8988T (cell line): ENCODE results near the gene PPM1E.
A peak's percentile ranks its signal among the peaks of the same experiment; 100 is the strongest.
"Not testable (repeated sequence)": the region's sequence is repeated elsewhere in the genome, so short reads cannot be mapped to it uniquely, and the experiment has no call there.

ENCODE experiments used
- DNase-seq: peaks from one replicate; pipeline ENCODE4 v3.0.0; 2011

Gene PPM1E

GRCh38 chr17:58755577-58756245, at the start of gene PPM1E:
Gene PPM1E, plus strand, starts transcription at chr17:58755854.
- DNase-seq: peak; percentile 52

DNA sequence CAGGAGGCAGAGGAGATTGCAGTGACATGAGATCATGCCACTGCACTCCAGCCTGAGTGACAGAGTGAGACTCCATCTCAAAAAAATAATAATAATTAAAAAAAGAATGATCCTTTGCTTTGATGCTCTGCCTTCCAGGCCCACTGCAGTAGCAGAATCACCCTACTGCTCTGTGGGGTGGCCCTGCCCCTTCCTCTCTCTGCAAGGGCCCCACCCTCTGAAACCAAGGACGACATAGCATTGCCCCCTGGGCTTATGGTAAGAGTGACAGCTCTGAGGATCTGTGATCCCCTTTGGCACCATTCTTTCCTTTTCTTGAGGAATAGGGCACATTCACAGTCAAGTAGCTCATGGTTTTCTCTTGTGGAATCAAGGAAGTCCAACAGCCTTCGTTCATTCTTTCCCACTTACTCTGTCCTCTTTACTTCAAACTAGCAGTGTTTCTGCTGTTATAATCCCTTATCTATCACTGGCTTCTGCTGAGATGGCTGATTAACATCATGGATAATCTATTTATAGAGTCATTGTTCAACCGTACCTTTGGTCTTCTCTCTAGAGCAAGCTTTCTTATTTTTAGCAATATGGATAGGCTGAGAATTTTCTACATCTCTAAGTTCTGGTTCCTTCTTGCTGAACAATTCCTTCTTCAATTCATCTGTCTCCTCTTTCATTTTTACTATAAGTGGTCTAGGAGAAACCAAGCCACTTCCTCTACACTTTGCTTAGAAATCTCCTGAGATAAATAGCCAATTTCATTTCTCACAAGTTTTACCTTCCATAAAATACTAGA, 49.1 kb upstream of the PPM1E start:
- no peak for DNase-seq

DNA sequence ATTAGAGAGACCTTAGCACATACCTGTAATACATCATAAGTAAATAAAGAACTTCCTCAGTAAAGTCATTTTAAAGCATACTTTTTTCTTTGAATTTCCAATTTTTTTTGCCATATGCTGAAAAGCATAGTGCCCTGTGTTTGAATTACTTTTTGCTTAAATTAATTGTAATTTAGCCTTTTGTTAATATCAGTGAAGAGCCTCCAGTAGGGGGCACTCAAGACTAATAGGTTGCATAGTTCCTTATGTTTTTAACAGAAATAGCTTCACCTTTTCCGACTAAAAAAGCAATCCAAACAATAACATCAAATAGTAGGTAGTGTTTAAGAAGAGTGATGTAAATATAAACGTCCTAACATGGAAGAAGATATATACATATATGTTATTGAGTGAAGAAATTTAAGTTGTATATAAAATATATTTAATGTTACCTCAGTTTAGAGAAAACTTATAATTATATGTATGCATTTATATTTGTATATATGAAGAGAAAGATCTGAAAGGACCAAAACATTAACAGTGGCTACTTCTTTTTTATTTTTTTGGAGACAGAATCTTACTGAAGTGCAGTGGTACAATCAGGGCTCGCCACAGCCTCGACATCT, 44.6 kb upstream of the PPM1E start:
- peak; percentile 8 for DNase-seq

GRCh38 chr17:58722274-58722673, 33.4 kb upstream of the PPM1E start:
- no peak for DNase-seq

- no peak for DNase-seq
These were observed 33.0 kb upstream of the PPM1E start for GRCh38 chr17:58722696-58723095.

DNA sequence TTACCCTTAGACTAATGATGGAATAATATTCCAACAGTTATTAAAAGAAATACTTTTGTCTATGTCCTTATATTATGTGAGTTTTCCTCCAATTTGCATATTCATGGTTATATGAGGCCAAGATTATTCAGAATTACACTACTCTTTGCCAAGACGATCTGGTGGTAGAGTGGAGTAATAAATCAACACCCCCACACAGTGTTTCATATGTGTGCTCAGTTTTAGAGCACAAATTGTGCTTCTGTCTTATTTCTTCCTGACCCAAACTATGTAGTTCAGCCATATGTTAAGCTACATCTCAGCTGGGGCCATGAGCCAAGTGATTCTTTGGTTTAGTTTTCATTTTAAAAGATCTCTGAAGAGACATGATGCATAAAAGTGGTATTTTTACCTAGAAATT, 26.9 kb upstream of the PPM1E start:
- no peak for DNase-seq

GRCh38 chr17:58730937-58731336, 24.7 kb upstream of the PPM1E start:
- DNase-seq: no peak

DNA sequence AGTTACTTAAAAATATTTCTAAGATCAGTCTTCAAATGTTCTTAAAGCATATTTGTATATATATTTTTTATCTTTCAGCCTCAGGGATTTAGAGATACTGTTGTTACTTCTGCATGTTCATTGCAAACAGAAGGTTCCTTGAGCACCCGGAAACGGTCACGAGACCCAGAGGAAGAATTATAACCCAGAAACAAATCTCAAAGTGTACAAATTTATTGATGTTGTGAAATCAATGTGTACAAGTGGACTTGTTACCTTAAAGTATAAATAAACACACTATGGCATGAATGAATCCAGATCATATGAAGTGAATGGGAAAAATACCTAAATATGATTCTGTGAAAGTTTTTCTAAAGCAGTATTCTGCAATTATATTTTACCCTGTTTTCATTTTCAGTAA, 21.6 kb upstream of the PPM1E start:
- no peak for DNase-seq

DNA sequence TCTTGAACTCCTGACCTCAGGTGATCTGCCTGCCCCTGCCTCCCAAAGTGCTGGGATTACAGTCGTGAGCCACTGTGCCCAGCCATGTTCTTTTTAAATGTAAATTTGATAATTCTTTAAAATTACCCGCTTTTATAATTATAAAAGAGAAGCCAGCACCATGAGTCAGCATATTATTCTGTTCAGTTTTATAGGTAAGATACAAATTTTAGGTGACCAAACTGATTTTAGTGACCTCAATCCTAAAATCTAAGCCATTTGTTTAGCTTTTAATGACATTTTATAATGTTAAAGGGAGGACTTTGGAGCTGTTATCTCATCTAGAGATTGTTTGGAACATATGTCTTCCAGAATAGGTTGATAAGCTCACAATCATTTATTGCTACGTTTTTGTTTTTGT, 20.8 kb upstream of the PPM1E start:
- no peak for DNase-seq

- no peak for DNase-seq
These were observed 14.5 kb upstream of the PPM1E start for GRCh38 chr17:58741121-58741625.

DNA sequence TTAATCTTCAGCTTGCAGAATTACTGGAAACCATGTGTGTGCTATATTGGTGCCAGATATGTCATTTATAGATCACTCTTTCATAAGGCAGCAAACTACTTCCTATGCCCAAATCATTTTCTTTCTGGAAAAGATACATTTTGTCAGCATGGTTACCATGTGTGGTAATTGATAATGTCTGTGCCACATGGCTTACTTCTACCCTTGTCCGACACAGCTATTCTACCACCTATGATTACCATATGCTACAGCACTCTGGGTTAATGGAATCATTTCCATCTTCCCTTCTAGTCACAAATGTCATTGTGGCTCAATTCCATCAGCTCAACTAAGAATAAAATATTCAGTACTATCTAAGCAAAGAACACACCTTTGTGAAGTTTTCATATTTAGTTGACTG, 8.0 kb upstream of the PPM1E start:
- DNase-seq: no peak

DNA sequence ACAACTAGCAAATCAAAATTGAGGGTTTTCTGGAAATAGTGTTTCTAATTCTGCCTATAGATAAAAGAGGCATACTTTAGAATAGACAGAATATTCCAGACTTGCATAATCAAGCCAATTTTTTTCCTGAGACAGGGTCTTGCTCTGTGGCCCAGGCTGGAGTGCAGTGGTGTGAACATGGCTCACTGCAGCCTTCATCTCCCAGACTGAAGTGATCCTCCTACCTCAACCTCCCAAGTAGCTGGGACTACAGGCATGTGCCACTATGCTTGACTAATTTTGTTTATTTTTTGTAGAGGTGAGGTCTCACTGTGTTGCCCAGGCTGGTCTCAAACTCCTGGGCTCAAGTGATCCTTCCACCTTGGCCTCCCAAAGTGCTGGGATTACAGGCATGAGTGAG, 6.0 kb upstream of the PPM1E start:
- DNase-seq: not testable (repeated sequence)

- DNase-seq: no peak
These were observed 2.6 kb upstream of the PPM1E start for GRCh38 chr17:58753026-58753425.

DNA sequence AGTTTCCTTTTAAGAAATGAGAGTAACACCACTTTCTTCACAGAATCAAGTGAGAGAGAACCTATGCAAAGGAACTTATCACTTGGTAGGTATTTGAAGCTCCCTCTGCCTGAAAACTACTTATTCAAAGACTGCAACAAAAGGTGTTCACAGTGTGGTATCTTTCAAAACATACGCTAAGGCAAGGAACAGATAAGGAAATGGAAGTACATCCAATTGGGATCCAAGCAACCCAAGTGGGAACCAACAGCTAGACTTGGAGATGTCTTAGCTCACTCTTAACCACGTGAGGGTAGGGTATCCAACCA, 431 bp upstream of the PPM1E start:
- DNase-seq: no peak

GRCh38 chr17:58756246-58757161, 850 bp downstream of the PPM1E start:
- DNase-seq: peak; percentile 73

DNA sequence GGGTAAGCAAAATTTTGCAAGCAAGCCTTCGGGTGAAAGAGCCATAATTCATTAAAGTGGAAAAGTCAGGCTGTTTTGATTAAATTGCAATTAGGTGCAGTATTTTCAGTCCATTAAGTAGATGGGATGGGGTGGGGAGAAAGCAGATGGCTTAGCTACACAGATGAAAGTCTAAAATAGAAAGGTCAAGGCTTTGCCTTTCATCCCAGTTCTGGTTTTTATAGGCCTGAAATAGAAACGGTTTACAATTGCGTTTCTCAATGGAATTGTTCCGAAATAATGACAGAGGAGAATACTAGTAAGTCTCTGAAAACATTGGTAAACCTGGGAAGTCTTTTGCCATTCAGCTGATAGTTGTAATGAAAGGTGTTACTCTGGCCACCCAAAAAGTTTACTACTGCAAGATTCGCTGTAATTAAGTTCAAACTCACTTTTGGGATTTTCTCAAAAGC, 1.5 kb downstream of the PPM1E start:
- no peak for DNase-seq

- no peak for DNase-seq
These were observed 3.2 kb downstream of the PPM1E start for GRCh38 chr17:58758890-58759289.

GRCh38 chr17:58759522-58759921, 3.9 kb downstream of the PPM1E start:
- no peak for DNase-seq

- DNase-seq: no peak
These were observed 4.6 kb downstream of the PPM1E start for GRCh38 chr17:58760248-58760647.

GRCh38 chr17:58763263-58763662, 7.6 kb downstream of the PPM1E start:
- DNase-seq: no peak

GRCh38 chr17:58764373-58764772, 8.7 kb downstream of the PPM1E start:
- DNase-seq: no peak

- not testable (repeated sequence) for DNase-seq
These were observed 22.8 kb downstream of the PPM1E start for GRCh38 chr17:58778482-58778881.

DNA sequence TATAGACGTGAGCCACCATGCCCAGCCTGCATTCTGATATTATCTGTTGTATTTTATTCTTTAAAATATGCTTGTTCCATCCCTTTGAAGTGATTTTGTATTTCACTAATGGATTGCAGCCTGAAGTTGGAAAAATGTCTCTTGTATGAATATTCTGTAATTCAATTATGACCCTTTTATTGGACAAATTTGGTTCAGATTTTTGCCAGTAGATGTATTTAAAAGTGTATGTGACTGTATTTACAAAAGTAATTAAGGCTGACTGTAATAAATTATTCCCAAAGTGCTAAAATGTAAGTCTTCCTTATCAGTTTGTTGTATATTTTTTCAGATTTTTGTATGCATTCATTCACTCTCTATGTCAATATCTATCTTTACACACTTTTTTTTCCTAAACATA, 23.8 kb downstream of the PPM1E start:
- no peak for DNase-seq
